Right ventricle myocardium superior (tissue), 1 donor: ENCODE measurements around the gene IL34. TPM values are rescaled to one million over a fixed set of nuclear protein-coding genes. Genes with fewer than 3 reads are reported as not detected.
"Not testable (repeated sequence)": the region's sequence is repeated elsewhere in the genome, so short reads cannot be mapped to it uniquely, and the experiment has no call there.

ENCODE experiments used
- ATAC-seq: fragments of 200-7000 bp; cut with Tn5 transposase; one replicate; pipeline ENCODE4 v1.9.1; 2020; ENCODE audit warnings: mild to moderate bottlenecking; ENCODE audit not compliant: poor library complexity
- DNase-seq: peaks from one replicate; pipeline ENCODE4 v3.0.0-alpha.2; 2020
- intact Hi-C: fragments of 100-400 bp; cut with DNase I; formaldehyde crosslinking; loops from one replicate; pipeline ENCODE4 v1.11.2; 2022
- total RNA-seq: library from RNA; stranded (reverse); fragmentation: NEBNext Ultra II Directional; extraction: Animal tissue kit (Norgen Biotek cat#: 25700); gene quantifications from one replicate; pipeline ENCODE4 v1.2.1, GENCODE V29; 2021
- donor health status: DM: no; HTN: yes; CAD: no; lungs with severe emphysema.

The IL34 gene
- total RNA-seq, 1 donor from 2014 or later, result 1.6 TPM

DNA sequence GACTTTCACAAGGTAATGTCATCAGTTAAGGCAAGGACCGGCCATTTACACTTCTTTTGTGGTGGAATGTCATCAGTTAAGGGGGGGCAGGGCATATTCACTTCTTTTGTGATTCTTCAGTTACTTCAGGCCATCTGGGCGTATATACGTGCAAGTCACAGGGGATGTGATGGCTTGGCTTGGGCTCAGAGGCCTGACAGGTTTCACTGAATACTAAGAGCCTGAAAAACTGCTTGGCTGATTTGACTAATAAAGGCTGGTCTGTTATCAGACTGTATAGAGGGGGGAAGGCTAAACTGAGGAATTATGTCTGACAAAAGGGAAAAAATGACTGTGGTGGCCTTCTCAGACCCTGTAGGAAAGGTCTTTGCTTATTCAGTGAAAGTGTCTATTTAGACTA is 24.5 kb upstream of the IL34 start:
- intact Hi-C loops, ATAC-seq, DNase-seq: not testable (repeated sequence)

DNA sequence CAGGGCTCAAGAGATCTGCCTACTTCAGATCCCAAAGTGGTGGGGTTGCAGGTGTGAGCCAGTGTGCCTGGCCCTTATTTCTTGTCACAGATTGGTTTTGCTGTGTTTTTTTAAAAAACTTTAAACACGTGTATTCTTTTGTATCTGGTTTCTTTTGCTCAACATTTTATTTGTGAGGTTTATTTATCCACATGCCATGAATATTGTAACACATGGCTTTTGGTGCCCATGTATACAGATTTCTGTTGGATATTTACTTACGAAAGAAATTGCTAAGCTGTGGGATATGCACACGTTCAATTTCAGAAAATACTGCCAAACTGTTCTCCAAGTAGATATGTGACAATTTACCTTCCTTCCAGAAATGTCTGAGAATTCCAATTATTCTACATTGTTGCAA is 18.7 kb upstream of the IL34 start:
- DNase-seq (no peak), ATAC-seq (no peak)
- intact Hi-C loops, result no loop called here

DNA sequence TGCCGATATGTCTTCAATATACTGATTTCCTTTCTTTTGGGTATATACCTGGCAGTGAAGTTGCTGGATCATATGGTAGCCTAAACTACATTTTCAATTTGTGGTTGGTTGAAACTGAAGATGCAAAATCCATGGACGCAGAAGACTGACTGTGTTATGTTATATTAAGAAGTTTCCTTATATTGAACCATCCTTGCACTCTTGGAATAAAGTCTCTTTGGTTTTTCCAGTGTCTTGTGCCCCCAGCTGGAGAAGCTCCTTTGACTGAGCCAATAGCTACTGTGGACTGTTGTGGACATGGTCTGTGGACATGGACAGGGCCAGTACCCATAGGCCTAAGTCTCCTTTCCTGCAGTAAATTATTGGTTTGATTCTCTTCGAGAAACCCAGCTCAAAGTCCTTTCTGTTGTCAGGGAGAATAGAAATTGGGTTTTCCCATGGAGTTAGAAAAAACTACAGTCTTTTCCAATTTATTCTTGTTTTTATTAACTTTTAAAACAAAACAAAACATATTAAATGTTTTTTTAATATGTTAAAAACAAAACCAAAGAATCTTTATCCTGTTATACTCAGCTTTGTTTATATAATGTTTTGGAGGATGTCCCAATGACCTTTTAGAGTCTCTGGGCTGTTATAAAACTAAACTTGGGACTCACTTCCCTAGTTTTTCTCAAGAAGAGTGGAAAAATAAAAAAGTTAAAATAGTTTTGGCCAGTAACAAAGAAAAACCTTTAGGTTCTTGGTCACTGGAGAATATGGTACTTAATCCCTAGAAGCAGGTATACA is 15.2 kb upstream of the IL34 start:
- ATAC-seq, result no peak
- intact Hi-C loops, result no loop called here

DNA sequence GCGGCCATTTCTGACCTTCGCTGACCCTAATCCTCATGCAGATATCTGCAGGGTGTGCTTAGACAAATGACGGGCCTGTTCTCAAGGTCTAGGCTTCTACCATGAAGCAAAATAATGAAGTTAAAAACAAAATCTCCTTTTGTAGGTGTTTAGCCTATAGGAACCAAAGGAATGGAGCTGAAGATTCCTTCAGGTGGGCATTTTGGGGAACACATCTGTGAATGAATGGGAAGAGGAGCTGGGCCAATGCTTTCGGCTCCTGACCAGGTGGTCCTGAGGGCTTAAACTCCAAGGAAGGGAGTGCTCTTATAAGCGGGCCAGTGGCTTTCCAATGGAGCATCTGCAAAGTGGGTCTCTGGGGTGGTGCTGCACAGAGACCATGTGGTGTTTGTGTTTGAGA is 14.1 kb upstream of the IL34 start:
- intact Hi-C loops, result no loop called here
- DNase-seq, result no peak
- ATAC-seq, result no peak

More for the DNA sequence above, 15.2 kb upstream of the IL34 start:
- no peak for DNase-seq

DNA sequence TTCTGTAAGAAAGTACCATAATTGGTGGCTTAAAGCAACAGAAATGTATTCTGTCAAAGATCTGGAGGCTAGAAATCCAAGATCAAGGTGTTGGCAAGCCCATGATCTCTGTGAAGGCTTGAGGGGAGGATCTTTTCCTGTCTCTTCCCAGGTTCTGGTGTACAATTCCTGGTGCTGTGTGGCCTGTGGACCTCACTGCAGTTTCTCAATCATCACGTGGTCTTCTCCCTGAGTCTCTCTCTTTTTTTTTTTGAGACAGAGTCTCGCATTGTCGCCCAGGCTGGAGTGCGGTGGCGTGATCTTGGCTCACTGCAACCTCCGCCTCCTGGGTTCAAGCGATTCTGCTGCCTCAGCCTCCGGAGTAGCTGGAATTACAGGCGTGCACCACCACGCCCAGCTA is 12.7 kb upstream of the IL34 start:
- ATAC-seq, DNase-seq, intact Hi-C loops: not testable (repeated sequence)

DNA sequence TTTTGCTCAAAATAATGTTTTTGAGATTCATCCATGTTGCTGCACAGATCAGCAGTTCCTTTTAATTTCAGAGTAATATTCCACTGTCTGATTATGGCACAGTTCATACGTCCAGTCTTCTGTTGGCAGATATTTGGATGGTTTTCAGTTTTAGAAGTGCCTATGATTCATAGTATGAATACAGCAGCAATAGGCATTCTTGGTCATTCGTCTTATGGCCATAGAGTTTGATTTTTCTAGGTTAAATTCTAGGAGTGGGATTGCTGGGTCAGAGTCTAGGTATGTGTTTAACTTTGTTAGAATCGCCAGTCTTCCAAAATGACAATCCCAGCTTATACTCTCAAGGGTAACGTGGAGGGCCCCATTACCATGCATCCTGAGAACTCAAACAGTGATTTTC is 11.5 kb upstream of the IL34 start:
- intact Hi-C loops, result no loop called here
- DNase-seq, result no peak
- ATAC-seq, result no peak

DNA sequence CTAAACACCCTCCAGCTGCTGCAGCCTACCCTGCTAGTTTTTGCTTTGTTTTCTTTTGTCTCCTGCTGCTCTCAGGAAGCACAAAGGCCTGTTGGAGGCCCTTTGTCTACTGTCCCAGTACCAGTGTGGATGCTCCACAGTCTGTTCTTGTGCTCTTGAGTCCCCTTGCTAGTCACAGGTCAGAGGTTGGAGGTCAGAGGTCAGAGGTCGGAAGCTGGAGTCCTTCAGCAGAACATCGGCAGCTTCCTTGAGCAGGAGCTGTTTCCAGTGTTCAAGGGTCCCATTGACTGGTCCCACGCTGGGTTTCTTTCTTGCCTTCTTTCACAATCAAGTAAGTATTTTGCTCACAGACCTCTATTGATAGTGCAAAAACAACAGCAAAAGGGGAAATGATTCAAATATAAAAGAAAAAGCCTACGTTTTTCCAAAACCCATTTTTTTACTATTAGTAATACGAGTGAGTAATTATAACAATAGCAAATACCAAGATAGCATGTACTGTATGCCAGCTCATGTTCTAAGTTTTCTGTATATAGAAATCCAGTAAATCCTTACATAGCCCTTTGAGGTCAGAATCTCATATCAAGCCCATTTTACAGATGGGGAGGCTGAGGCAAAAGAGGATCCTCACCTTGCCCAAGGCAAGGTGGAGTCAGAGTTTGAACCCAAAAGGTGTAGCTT is 10.9 kb upstream of the IL34 start:
- no peak for ATAC-seq
- intact Hi-C loops, result no loop called here

DNA sequence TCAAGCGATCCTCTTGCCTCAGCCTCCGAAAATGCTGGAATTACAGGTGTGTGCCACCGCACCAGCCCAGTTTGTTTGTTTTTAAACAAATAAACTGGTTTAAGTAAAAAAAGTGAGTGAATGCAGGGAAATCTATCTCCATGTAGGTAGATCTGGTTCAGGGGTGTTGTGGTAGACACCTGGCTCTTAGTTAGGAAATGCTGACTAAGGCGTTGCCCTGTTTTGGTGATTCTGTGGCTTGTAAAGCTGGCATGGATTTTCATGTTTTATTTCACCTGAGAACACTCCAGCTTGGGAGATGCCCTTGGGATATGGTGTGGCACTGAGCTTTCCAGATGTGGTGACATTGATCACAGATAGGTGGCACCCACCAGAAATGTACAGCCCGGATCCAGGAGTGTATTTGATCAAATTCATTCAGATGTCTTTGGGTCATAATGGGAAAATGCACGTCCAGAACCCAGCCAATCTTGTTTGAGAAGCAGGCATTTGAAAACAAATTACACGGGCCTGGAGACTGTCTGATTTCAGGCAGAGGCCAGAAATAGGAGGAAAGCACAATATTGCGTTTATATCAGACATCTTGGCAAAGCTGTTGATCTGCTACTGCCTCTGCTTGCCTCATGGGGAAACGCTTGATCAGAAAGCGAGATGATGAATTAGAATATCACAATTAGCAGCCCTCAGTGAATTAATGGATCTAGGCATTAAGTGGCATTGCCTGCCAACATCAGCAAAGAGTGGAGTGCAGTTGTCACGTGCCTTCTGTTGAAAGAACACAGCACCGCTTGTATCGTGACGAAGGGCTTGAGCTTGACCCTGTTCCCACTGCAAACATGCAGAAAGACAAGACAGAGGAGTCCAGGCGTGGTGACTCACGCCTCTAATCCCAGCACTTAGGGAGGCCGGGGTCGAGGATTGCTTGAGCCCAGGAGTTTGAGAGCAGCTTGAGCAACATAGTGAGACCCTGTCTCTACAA is 7.3 kb upstream of the IL34 start:
- intact Hi-C loops, result no loop called here
- DNase-seq (no peak), ATAC-seq (peak; percentile 73)

More for the DNA sequence above, 10.9 kb upstream of the IL34 start:
- DNase-seq, result no peak

DNA sequence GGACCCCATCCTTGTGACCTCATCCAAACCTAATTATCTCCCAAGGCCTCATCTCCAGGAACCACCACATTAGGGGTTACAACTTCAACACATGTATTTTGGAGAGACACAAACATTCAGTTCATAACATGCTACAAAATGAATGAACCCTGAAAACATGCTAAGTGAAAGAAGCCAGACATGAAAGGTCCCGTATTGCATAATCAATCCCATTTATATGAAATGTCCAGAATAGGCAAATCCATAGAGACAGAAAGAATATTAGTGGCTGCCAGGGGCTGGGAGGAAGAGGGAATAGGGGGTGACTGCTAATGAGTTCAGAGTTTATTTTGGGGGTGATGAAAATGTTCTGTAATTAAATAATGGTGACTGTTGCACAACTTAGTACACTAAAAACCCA is 3.7 kb upstream of the IL34 start:
- DNase-seq (no peak), ATAC-seq (no peak)
- intact Hi-C loops, result no loop called here

DNA sequence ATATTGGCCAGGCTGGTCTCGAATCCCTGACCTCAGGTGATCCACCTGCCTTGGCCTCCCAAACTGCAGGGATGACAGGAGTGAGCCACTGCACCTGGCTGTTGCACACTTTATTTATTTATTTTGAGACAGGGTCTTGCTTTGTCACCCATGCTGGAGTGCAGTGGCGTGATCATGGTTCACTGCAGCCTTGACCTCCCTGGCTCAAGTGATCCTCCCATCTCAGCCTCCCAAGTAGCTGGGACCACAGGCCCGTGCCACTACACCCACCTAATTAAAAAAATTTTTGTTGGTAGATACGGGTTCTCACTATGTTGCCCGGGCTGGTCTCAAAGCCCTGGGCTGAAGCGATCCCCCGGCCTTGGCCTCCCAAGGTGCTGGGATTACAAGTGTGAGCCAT is 3.1 kb upstream of the IL34 start:
- intact Hi-C loops, result not testable (repeated sequence)

DNA sequence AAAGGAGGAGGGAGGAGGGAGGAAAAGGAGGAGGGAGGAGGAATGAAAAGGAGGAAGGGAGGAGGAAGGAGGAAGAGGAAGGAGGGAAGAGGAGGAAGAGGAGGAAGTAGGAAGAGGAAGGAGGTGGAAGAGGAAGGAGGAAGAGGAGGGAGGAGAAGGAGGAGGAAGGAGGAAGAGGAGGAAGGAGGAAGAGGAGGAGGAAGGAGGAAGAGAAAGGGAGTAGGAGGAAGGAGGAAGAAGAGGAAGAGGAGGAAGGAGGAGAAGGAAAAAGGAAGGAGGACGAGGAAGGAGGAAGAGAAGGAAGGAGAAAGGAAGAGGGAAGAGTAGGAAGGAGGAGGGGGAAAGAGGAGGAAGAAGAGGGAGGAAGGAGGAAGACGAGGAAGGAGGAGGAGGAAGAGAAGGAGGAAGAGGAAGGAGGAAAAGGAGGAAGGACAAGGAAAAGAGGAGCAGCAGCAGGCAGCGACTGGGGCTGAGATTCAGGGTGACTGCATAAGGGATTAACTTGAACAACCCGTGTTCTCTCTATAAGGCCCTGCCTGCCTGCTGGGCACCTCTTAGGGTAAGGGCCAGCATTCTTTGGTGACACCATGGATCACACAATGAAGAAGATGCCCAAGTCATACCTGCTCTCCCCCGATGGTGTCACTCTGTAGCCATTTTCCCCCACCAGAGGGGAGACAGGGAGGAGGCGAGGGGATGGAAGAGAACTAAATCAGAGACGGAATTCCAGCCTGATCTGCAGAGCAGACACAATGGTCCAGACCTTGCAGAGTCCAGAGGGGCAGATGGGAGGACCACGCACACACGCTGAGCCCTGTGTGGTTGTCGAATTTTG is 1.4 kb upstream of the IL34 start:
- no peak for ATAC-seq

More for the DNA sequence above, 3.1 kb upstream of the IL34 start:
- DNase-seq, ATAC-seq: not testable (repeated sequence)

DNA sequence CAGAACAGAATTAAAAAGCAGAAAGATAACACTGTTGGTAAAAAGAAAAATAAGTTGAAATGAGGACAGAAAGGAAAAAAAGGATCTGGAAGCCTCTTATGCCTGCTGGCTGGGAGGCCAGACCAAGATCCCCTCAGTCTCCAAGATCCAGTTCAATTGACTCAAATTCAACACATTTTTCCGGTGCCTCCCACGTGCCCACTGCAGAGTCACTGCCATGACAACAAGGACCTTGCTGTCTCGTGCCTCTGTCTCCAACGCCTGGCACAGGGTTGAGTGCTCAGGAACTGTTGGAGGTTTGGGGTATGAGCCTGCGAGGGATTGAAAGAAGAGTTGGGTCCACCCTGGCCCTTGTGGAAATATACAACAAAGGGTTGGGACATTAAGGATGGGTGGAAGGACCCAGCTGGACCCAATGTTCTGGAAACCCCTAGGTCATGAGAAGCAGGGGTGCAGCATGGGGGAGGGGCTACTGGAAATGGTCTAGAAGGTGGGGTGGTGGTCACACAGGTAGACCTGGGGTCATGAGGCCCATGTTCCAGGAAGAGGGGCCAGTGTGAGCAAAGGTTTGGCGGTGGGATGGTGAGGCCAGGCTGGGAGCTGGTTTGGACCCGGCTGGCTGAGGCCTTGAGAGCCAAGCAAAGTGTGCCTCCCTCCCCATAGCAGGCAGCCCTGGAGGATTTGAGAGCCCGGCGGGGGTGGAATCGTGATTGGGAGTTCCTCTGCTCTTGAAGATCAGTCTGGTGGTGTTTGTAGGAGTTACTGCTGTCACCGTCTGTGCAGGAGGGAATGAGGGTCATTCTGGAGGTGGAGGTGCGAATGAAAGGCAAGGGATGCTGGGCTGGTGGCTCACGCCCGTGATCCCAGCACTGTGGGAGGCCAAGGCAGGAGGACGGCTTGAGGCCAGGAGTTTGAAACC is 1.3 kb downstream of the IL34 start:
- ATAC-seq, result no peak
- no peak for DNase-seq
- intact Hi-C loops, result no loop called here

More for the DNA sequence above, 1.4 kb upstream of the IL34 start:
- intact Hi-C loops, result no loop called here
- DNase-seq, result no peak

DNA sequence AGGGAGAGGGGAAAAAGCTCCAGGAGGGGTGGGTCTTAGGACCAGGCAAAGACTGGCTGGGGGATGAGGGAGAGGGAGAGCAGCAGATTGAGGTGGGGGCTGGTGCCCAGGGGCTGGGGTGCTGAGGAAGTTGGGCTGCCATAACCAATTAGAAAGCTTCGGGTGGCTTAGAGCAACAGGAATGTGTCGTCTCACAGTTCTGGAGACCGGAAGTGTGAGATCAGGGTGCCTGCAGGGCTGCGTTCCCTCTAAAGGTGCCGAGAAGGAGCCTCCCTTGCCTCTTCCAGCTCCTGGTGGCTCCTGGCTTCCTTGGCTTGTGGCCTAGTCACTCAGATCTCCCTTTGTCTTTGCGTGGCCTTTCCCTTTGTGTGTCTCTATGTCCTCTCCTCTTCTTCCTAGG is 2.2 kb downstream of the IL34 start:
- ATAC-seq (no peak), DNase-seq (no peak)
- intact Hi-C loops, result no loop called here

DNA sequence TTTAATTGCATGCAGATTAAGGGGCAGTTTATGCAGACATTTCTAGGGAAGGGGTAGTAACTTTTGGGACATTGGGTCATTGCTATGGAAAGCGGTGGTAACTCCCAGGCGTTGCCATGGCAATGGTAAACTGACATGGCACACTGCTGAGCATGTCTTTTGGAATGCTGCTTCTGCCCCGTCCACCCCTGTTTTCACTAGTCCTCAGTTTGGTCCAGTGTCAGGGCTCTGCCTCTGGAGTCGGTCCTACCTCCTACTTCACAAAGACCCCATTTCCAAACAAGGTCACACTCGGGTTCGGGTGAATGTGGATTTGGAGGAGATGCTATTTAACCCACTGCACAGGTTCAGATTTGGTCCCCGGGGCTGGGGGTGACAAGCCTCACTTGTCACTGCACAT is 2.9 kb downstream of the IL34 start:
- DNase-seq (no peak), ATAC-seq (no peak)
- intact Hi-C loops, result no loop called here

DNA sequence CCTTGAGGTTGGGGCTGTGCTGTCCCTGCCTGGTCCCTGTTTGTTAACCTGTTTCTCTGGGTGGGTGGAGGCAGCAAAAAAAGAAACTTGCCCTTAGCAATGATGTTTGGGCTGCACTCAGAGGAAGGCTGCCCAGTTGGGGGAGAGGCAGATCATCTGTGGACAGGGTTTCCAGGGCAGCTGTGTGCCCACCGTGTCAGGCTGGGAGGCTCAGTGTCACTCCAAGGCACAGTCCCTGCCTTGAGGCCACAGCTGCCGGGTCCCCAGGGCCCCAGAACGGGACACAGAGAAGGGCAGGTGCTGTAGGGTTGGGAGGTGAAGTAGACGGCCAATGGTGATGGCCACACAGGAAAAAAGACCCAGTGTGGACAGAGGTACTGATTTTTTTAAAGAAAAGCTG is 3.9 kb downstream of the IL34 start:
- intact Hi-C loops, result loop anchor here (5.0 to 10.0 kb wide), 2 partner anchors 123 to 275 kb away; no protein-coding TSS in a partner anchor
- DNase-seq (no peak), ATAC-seq (no peak)

DNA sequence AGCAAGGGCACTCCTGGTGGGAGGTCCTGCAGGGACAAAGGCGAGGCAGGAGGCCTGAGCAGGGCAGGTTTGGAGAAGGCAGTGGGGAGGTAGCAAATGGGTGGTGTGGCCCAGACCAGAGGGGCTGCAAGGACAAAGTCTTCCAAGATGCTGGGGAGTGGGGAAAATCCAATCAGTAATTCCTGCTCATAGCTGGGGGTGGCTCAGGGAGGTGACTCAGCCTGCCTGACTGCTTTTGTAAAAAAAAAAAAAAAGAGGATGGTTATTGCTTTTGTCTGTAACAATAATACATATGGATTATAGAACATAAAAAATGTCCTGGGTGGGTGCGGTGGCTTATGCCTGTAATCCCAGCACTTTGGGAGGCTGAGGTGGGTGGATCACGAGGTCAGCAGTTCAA is 5.2 kb downstream of the IL34 start:
- DNase-seq, result no peak
- intact Hi-C loops, result loop anchor here (5.0 to 10.0 kb wide), 2 partner anchors 124 to 277 kb away; no protein-coding TSS in a partner anchor
- ATAC-seq, result no peak

DNA sequence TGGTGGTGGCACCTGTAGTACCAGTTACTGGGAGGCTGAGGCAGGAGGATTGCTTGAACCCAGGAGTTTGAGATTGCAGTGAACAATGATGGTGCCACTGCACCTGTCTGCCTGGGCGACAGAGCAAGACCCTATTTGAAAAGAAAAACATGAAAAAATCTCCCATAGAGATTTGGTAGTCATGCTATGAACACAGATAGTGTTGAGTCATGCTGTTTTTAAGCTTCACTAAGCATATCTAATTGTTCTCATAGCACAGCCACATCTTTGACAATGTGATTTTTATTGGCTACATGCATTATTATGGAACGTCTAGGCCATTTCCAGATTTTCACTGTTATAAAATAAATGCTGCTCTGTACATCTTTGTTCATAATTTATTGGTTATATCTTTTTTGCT is 6.0 kb downstream of the IL34 start:
- intact Hi-C loops, result loop anchor here (5.0 to 10.0 kb wide), 2 partner anchors 125 to 278 kb away; no protein-coding TSS in a partner anchor
- ATAC-seq, result no peak
- no peak for DNase-seq
